Psoas muscle (tissue), 8 donors: Measurements from ENCODE around the gene PLBD2. TPM values are rescaled to one million over a fixed set of nuclear protein-coding genes. Genes with fewer than 3 reads are reported as not detected.

Experiments
- ATAC-seq, 4 donors: fragments of 200-7000 bp; cut with Tn5 transposase; one replicate each; pipeline ENCODE4 v1.9.1; 2020; ENCODE audit warnings: moderate library complexity in 3 of 4, mild to moderate bottlenecking in 2 of 4
- DNase-seq, 2 donors: peaks; one replicate each; pipeline ENCODE4 v3.0.0-alpha.2; 2020
- H3K27ac ChIP-seq: fragments of 200-600 bp; one replicate; pipeline ENCODE4 v1.8.0; 2022
- H3K27me3 ChIP-seq, 3 donors: fragments of 200-600 bp in 1 of 3; one replicate each; pipeline versions ENCODE4 v1.6.1 to v1.8.0; 2013 to 2022; ENCODE audit warnings: low read length in 2 of 3, mild to moderate bottlenecking in 2 of 3, moderate library complexity in 1 of 3; ENCODE audit not compliant: insufficient read depth in 3 of 3
- H3K36me3 ChIP-seq, 2 donors: fragments of 200-600 bp in 1 of 2; one replicate each; pipeline versions ENCODE4 v1.6.1 to v1.8.0; 2013 to 2022; ENCODE audit warnings: low read depth in 1 of 2, mild to moderate bottlenecking in 1 of 2, moderate library complexity in 1 of 2; ENCODE audit not compliant: insufficient read depth in 1 of 2
- H3K4me1 ChIP-seq: fragments of 200-600 bp; one replicate; pipeline ENCODE4 v1.8.0; 2022
- H3K4me3 ChIP-seq: fragments of 200-600 bp; one replicate; pipeline ENCODE4 v1.8.0; 2022; ENCODE audit warnings: mild to moderate bottlenecking
- H3K9me3 ChIP-seq: fragments of 200-600 bp; one replicate; pipeline ENCODE4 v1.8.0; 2022
- CTCF ChIP-seq: fragments of 200-600 bp; IDR thresholded peaks from one replicate; pipeline ENCODE4 v1.8.0; 2022; ENCODE audit warnings: antibody characterized with exemption
- WGBS, 3 donors: extraction: QIAGEN DNeasy Blood & Tissue Kit; methylation state at CpG; one replicate each; pipeline versions ENCODE4 v1.1.6 to v1.1.7; 2013; 5-methylcytosine and 5-hydroxymethylcytosine counted together
- intact Hi-C, 2 donors: fragments of 100-400 bp; cut with DNase I; formaldehyde crosslinking; loops; one replicate each; pipeline versions ENCODE4 v1.11.0 to v1.14.2; 2022
- polyA plus RNA-seq, 3 donors: library from polyadenylated mRNA; stranded (reverse); fragments of 200-250 nt; gene quantifications; one replicate each; pipeline ENCODE4 v1.2.3, GENCODE V29; 2013
- total RNA-seq, 4 donors: library from RNA; stranded (reverse); fragmentation: NEBNext Ultra II Directional in 2 of 4; extraction: Animal tissue kit (Norgen Biotek cat#: 25700) in 2 of 4; gene quantifications; one replicate each; pipeline versions ENCODE4 v1.2.1 to v1.2.4, GENCODE V29; 2021 to 2023
- donor health status: healthy with polysubstance abuse.
- donor health status: DM: no; HTN: no; CAD: no; lungs with moderate emphysema.
- donor health status: Bipolar disorder and iron deficiency.
- donor health status: healthy.
- donor health status: DM: yes; HTN: yes; CAD: no.
- donor health status: DM: no; HTN: no; CAD: no.
- donor health status: DM: no; HTN: no; CAD: no.
- donor health status: DM: yes; HTN: yes; CAD: no.

PLBD2 gene
- total and polyA plus RNA-seq, 7 donors: 5.2 to 21.4 (median 15.7) TPM

- ATAC-seq: no peak
Observed at GRCh38 chr12:113432986-113433385, 74.6 kb downstream of the PLBD2 start.

DNA sequence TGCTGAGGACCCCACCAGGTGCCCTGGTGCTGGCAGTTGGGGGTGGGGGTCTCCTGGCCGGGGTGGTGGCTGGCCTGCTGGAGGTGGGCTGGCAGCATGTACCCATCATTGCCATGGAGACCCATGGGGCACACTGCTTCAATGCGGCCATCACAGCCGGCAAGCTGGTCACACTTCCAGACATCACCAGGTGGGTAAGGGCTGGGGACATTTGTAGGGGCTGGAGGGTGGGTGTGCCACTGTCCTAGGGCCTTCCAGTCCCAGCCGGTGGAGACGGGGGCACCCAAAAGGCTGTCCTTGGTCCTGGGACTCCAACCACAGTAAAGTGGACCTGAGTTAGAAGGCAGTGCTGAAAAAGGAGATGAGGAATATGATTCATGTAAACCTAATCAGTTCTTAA is 77.0 kb downstream of the PLBD2 start:
- H3K4me3 ChIP-seq: no peak overlapping the region
- intact Hi-C loops: no loop called here
- H3K4me1 ChIP-seq: no peaks in the 10 kb centered on the region
- 72 to 84% (median 81%) methylated on average over 5 of the region's 5 CpGs for WGBS, 3 donors
- peaks cover 0 to 19% (median 2%) of the 10 kb centered on the region in 3 donors for H3K27me3 ChIP-seq
- DNase-seq: no peak
- no peak for ATAC-seq
- TF ChIP-seq CTCF: no peak
- no peaks in the 10 kb centered on the region for H3K9me3 ChIP-seq
- no peaks in the 10 kb centered on the region for H3K36me3 ChIP-seq
- no peak overlapping the region for H3K27ac ChIP-seq

More at GRCh38 chr12:113432986-113433385, 74.6 kb downstream of the PLBD2 start:
- intact Hi-C loops: no loop called here
- Histone ChIP-seq H3K36me3 (no peaks in the 10 kb centered on the region), H3K4me3 (no peak overlapping the region), H3K27ac (no peak overlapping the region), H3K27me3 (peaks cover 0 to 2% (median 0%) of the 10 kb centered on the region in 3 donors), H3K9me3 (no peaks in the 10 kb centered on the region), H3K4me1 (no peaks in the 10 kb centered on the region)
- TF ChIP-seq CTCF: no peak
- DNase-seq: no peak

- no peak overlapping the region for H3K27ac ChIP-seq
- ATAC-seq (no peak), DNase-seq (no peak)
- intact Hi-C loops: no loop called here
- H3K9me3 ChIP-seq: no peaks in the 10 kb centered on the region
- H3K4me3 ChIP-seq: no peak overlapping the region
- no peak for TF ChIP-seq CTCF
- H3K4me1 ChIP-seq: no peaks in the 10 kb centered on the region
- H3K27me3 ChIP-seq: peaks cover 0 to 19% (median 2%) of the 10 kb centered on the region in 3 donors
- no peaks in the 10 kb centered on the region for H3K36me3 ChIP-seq
- 78 to 79% (median 78%) methylated on average over 6 of the region's 6 CpGs for WGBS, 3 donors
Observed at GRCh38 chr12:113436586-113436985, 78.2 kb downstream of the PLBD2 start.

DNA sequence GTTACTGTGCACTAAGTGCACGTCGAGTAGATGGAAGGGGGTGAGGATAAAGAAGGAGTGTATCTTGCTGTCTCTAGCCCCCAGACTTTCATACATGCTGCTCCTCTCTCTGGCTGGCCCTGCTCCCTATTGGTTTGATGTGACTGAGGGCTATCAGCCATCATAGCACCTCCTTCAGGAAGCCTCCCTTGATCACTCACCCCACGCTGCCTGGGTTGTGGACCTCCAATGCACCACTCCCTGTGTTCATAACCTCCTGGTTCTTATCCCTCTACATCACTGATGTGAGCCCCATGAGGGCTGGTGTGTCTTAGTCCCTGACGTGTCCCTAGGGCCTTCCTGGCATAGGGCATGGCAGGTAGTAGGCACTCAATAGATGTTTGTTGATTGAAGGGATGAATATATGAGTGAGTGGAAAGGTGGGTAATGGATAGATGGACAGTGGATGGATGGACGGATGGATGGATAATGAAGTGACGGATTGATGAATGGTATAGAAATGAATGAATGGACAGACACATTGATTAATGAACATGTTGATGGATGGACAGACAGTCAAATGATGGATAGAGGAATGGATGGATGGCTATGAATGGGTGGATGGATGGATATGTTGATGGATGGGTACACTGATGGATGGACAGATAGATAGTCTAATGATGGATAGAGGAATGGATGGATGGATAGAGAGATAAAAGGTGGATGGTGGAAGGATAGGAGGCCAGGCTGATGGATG is 78.8 kb downstream of the PLBD2 start:
- intact Hi-C loops: no loop called here
- no peaks in the 10 kb centered on the region for H3K4me1 ChIP-seq
- no peak for TF ChIP-seq CTCF
- no peak for ATAC-seq
- H3K27me3 ChIP-seq: peaks cover 0 to 19% (median 2%) of the 10 kb centered on the region in 3 donors
- WGBS, 3 donors: 81 to 86% (median 81%) methylated on average over 6 of the region's 6 CpGs
- H3K4me3 ChIP-seq: no peak overlapping the region
- no peak overlapping the region for H3K27ac ChIP-seq
- no peaks in the 10 kb centered on the region for H3K9me3 ChIP-seq
- H3K36me3 ChIP-seq: no peaks in the 10 kb centered on the region
- DNase-seq: no peak

- 55 to 70% (median 62%) methylated on average over 7 to 9 of the region's 9 CpGs for WGBS, 3 donors
- TF ChIP-seq CTCF: no peak
- no peak overlapping the region for H3K4me3 ChIP-seq
- H3K36me3 ChIP-seq: no peaks in the 10 kb centered on the region
- peaks cover 0 to 19% (median 2%) of the 10 kb centered on the region in 3 donors for H3K27me3 ChIP-seq
- no peaks in the 10 kb centered on the region for H3K9me3 ChIP-seq
- DNase-seq (no peak), ATAC-seq (no peak)
- H3K4me1 ChIP-seq: no peaks in the 10 kb centered on the region
- intact Hi-C loops: no loop called here
- no peak overlapping the region for H3K27ac ChIP-seq
Observed at GRCh38 chr12:113437729-113438100, 79.3 kb downstream of the PLBD2 start.
